ENCODE results near the gene TBCK. TPM values are rescaled to one million over a fixed set of nuclear protein-coding genes. Genes with fewer than 3 reads are reported as not detected.

The TBCK gene
- total RNA-seq: 44.5 and 54.0 TPM in 2 replicates

GRCh38 chr4:106315968-106316772 is at the start of gene TBCK, which contains the start of gene AIMP1:
TSS of gene TBCK (minus strand) at chr4:106316209. CDS start at chr4:106308960, 7,249 bp downstream.
TSS of gene AIMP1 (plus strand) at chr4:106316550. CDS start at chr4:106325010, 8,460 bp downstream.

Other genes starting within 250 kb of the TBCK start
- gene AIMP1, start 341 bp upstream of the TBCK start, total RNA-seq: 27.6 and 36.6 TPM in 2 replicates
- gene GIMD1, start 52.6 kb upstream of the TBCK start, total RNA-seq: not detected in 2 replicates